Measurements from ENCODE around the gene CMIP. TPM values are rescaled to one million over a fixed set of nuclear protein-coding genes. Genes with fewer than 3 reads are reported as not detected.

The CMIP gene
- 14.4 and 74.0 TPM in 2 replicates for total RNA-seq

DNA sequence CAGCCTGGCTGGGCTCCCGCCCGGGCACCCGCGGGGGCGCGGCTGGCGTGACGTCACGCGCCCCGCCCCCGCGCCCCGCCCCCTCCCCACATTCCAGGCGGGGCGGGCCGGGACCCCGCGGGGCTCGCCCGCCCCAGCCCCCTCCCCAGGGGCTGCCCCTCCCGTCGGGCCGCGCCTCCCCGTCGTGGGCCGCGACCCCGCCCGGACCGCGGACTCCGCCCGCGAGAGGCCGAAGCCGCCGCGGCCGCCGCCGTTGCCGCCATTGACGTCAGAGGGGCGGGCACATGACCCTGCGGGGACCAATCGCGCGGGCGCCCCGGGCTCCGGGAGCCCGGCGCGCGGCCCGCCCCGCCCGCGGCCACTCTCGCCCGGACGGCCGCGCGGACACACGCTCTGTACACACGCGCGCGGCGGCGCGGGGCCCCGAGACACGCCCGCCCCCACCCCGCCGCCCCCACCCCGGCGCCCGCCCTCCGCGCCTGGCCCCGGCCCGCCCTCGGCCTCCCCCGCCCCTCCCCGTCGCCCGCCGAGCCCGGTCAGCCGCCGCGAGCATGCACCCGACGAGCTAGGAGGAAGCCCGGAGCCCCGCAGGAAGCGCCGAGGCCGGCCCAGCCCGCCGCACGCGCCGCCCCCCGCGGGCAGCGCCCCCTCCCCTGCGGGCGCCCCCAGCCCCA, at the start of gene CMIP:
Gene CMIP (plus strand): TSS at position 361 of the 674 bp plus-strand sequence.

Other genes with a start within 250 kb of the CMIP start
- gene BCO1, start 206.1 kb upstream of the CMIP start, total RNA-seq, result not detected in 2 replicates
- gene GAN, start 129.8 kb upstream of the CMIP start, total RNA-seq, result 25.3 and 26.3 TPM in 2 replicates

Measured in nasal cavity respiratory epithelium epithelial cell of viscerocranial mucosa (primary cell).